OCI-LY1 (cell line): ENCODE data around the gene PTGIS.

Experiments used
- H2AFZ ChIP-seq: fragments of 200-600 bp; sonication (generic), shearing (Covaris generic); 2 replicates; pipeline ENCODE4 v1.6.0; 2014; ENCODE audit warnings: antibody characterized with exemption, mild to moderate bottlenecking, low read length
- H3F3A ChIP-seq: fragments of 200-600 bp; sonication (generic), shearing (Covaris generic); 2 replicates; pipeline ENCODE4 v1.6.0; 2014; ENCODE audit warnings: mild to moderate bottlenecking, antibody characterized with exemption, low read length, moderate library complexity; ENCODE audit not compliant: insufficient read depth
- H3K27ac ChIP-seq: fragments of 200-600 bp; sonication (generic); 2 replicates; pipeline ENCODE4 v1.5.1; 2014; ENCODE audit warnings: low read length, mixed run types, mild to moderate bottlenecking, low read depth; ENCODE audit not compliant: poor library complexity, severe bottlenecking
- H3K27me3 ChIP-seq: fragments of 200-600 bp; sonication (generic); 2 replicates; pipeline ENCODE4 v1.6.0; 2014; ENCODE audit warnings: antibody characterized with exemption, mild to moderate bottlenecking, low read length, moderate library complexity; ENCODE audit not compliant: insufficient read depth
- H3K36me3 ChIP-seq: fragments of 200-600 bp; sonication (generic); 2 replicates; pipeline ENCODE4 v1.6.1; 2014; ENCODE audit warnings: mild to moderate bottlenecking, antibody characterized with exemption, low read length, moderate library complexity, mixed read lengths; ENCODE audit not compliant: insufficient read depth
- H3K4me1 ChIP-seq: fragments of 200-600 bp; sonication (generic); 2 replicates; pipeline ENCODE4 v1.5.1; 2014; ENCODE audit warnings: mild to moderate bottlenecking, low read length, moderate library complexity; ENCODE audit not compliant: insufficient read depth, severe bottlenecking
- H3K4me2 ChIP-seq: fragments of 200-600 bp; sonication (generic), shearing (Covaris generic); 2 replicates; pipeline ENCODE4 v1.6.1; 2014; ENCODE audit warnings: low read length
- H3K4me3 ChIP-seq: fragments of 200-600 bp; sonication (generic); 2 replicates; pipeline ENCODE4 v1.5.1; 2014; ENCODE audit warnings: low read length, low read depth, mild to moderate bottlenecking, mixed read lengths; ENCODE audit not compliant: poor library complexity, severe bottlenecking
- H3K79me2 ChIP-seq: fragments of 200-600 bp; shearing (Covaris generic); 2 replicates; pipeline ENCODE4 v1.6.1; 2016; ENCODE audit warnings: mixed run types, low read length, mixed read lengths; ENCODE audit not compliant: insufficient read depth
- H3K9ac ChIP-seq: fragments of 200-600 bp; sonication (generic), shearing (Covaris generic); 2 replicates; pipeline ENCODE4 v1.6.1; 2014; ENCODE audit warnings: mild to moderate bottlenecking, low read length, mixed read lengths
- H3K9me2 ChIP-seq: fragments of 200-600 bp; sonication (generic), shearing (Covaris generic); 2 replicates; pipeline ENCODE4 v1.6.1; 2014; ENCODE audit warnings: low read depth, mild to moderate bottlenecking, low read length, mixed read lengths
- H3K9me3 ChIP-seq: fragments of 200-600 bp; shearing (Covaris generic); 2 replicates; pipeline ENCODE4 v1.6.1; 2014; ENCODE audit warnings: low read length, mixed read lengths
- H4K20me1 ChIP-seq: fragments of 200-600 bp; sonication (generic), shearing (Covaris generic); 2 replicates; pipeline ENCODE4 v1.6.0; 2016; ENCODE audit warnings: mild to moderate bottlenecking, low read length; ENCODE audit not compliant: insufficient read depth
- CTCF ChIP-seq: fragments of 200-600 bp; sonication (generic), shearing (Covaris generic); IDR thresholded peaks from 2 replicates; pipeline ENCODE4 v1.5.1; 2017; ENCODE audit warnings: mild to moderate bottlenecking, antibody characterized with exemption, low read length, moderate library complexity, mixed read lengths
- EZH2 ChIP-seq: fragments of 200-600 bp; sonication (generic), shearing (Covaris generic); IDR thresholded peaks from 2 replicates; pipeline ENCODE4 v1.8.0; 2017; ENCODE audit warnings: borderline replicate concordance, mixed run types, mild to moderate bottlenecking, antibody characterized with exemption, low read length, moderate library complexity, mixed read lengths

Gene PTGIS

GRCh38 chr20:49602345-49603208 is 34.6 kb upstream of the PTGIS start:
- TF ChIP-seq CTCF (no peak), EZH2 (no peak)
- no peaks in the 10 kb centered on the region for H3F3A ChIP-seq
- H3K9me3 ChIP-seq: peaks cover 4% of the 10 kb centered on the region; the same call in 1 of the 2 replicates
- no peaks in the 10 kb centered on the region for H3K36me3 ChIP-seq
- no peaks in the 10 kb centered on the region for H3K9me2 ChIP-seq
- H3K4me2 ChIP-seq: no peak overlapping the region
- H3K79me2 ChIP-seq: no peaks in the 10 kb centered on the region
- H3K9ac ChIP-seq: no peak overlapping the region
- H3K27me3 ChIP-seq: no peaks in the 10 kb centered on the region
- no peak overlapping the region for H3K4me3 ChIP-seq
- H3K4me1 ChIP-seq: peaks cover 12% of the 10 kb centered on the region
- H3K27ac ChIP-seq: no peak overlapping the region
- H2AFZ ChIP-seq: no peak overlapping the region
- H4K20me1 ChIP-seq: no peaks in the 10 kb centered on the region

GRCh38 chr20:49601153-49601924 is 33.4 kb upstream of the PTGIS start:
- Histone ChIP-seq H3F3A (no peaks in the 10 kb centered on the region), H2AFZ (no peak overlapping the region), H3K27ac (no peak overlapping the region), H3K36me3 (no peaks in the 10 kb centered on the region), H3K79me2 (no peaks in the 10 kb centered on the region), H4K20me1 (no peaks in the 10 kb centered on the region), H3K4me2 (no peak overlapping the region), H3K27me3 (no peaks in the 10 kb centered on the region), H3K9me3 (peaks cover 4% of the 10 kb centered on the region; the same call in 1 of the 2 replicates), H3K4me3 (no peak overlapping the region), H3K9ac (no peak overlapping the region), H3K9me2 (no peaks in the 10 kb centered on the region), H3K4me1 (peaks cover 14% of the 10 kb centered on the region)
- TF ChIP-seq CTCF (no peak), EZH2 (no peak)

- Histone ChIP-seq H2AFZ (no peak overlapping the region), H3K9me2 (no peaks in the 10 kb centered on the region), H3K9me3 (peaks cover 4% of the 10 kb centered on the region; the same call in 1 of the 2 replicates), H3K4me1 (peaks cover 22% of the 10 kb centered on the region), H3K27me3 (no peaks in the 10 kb centered on the region), H3K36me3 (no peaks in the 10 kb centered on the region), H3F3A (no peaks in the 10 kb centered on the region), H3K27ac (no peak overlapping the region), H4K20me1 (no peaks in the 10 kb centered on the region), H3K4me2 (no peak overlapping the region), H3K4me3 (no peak overlapping the region), H3K9ac (no peak overlapping the region), H3K79me2 (no peaks in the 10 kb centered on the region)
- no peak for TF ChIP-seq CTCF
- no peak for TF ChIP-seq EZH2
Observed at GRCh38 chr20:49599746-49600113, 31.8 kb upstream of the PTGIS start.
